ENCODE results near the gene JTB. TPM values are rescaled to one million over a fixed set of nuclear protein-coding genes. Genes with fewer than 3 reads are reported as not detected.

The JTB gene
- total RNA-seq, 1 donor, result 132 TPM

- no peak overlapping the region for H3K4me3 ChIP-seq (ENCODE audit: low read depth, low read length)
- DNase-seq (ENCODE audit: low read depth), result no peak
- TF ChIP-seq, protein P1, sequence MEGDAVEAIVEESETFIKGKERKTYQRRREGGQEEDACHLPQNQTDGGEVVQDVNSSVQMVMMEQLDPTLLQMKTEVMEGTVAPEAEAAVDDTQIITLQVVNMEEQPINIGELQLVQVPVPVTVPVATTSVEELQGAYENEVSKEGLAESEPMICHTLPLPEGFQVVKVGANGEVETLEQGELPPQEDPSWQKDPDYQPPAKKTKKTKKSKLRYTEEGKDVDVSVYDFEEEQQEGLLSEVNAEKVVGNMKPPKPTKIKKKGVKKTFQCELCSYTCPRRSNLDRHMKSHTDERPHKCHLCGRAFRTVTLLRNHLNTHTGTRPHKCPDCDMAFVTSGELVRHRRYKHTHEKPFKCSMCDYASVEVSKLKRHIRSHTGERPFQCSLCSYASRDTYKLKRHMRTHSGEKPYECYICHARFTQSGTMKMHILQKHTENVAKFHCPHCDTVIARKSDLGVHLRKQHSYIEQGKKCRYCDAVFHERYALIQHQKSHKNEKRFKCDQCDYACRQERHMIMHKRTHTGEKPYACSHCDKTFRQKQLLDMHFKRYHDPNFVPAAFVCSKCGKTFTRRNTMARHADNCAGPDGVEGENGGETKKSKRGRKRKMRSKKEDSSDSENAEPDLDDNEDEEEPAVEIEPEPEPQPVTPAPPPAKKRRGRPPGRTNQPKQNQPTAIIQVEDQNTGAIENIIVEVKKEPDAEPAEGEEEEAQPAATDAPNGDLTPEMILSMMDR (IDR thresholded peaks at IDR 0.05; ENCODE audit: insufficient read depth, low read length), result no peak
Observed at GRCh38 chr1:153960206-153960605, 17.3 kb downstream of the JTB start.

DNA sequence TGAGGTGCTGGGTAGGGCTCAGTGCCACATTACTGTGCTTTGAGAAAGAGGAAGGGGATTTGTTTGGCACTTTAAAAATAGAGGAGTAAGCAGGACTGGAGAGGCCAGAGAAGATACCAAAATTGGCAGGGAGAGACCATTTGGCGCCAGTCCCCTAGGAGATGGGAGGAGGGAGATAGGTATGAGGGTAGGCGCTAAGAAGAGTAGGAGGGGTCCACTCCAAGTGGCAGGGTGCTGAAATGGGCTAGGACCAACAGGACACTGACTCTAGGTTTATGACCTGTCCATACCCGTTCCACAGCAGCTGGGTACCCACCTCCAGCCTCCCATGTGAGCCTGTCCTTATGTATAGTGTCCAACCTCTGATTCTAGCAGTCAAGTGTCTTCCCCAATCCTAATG lies 18.0 kb downstream of the JTB start:
- DNase-seq (ENCODE audit: low read depth), result no peak
- TF ChIP-seq, protein P1 (IDR thresholded peaks at IDR 0.05; ENCODE audit: insufficient read depth, low read length), result no peak
- no peak overlapping the region for H3K4me3 ChIP-seq (ENCODE audit: low read depth, low read length)

GRCh38 chr1:153958961-153959260 lies 18.6 kb downstream of the JTB start:
- TF ChIP-seq, protein P1 (IDR thresholded peaks at IDR 0.05; ENCODE audit: insufficient read depth, low read length), result no peak
- DNase-seq (ENCODE audit: low read depth), result no peak
- peak overlapping the region; percentile 37 for H3K4me3 ChIP-seq (ENCODE audit: low read depth, low read length)

- TF ChIP-seq, protein P1 (IDR thresholded peaks at IDR 0.05; ENCODE audit: insufficient read depth, low read length), result no peak
- DNase-seq (ENCODE audit: low read depth), result peak; percentile 98
- H3K4me3 ChIP-seq (ENCODE audit: low read depth, low read length), result peak within 1 kb of the TSS; percentile 95
Observed at GRCh38 chr1:153958111-153958960, 19.1 kb downstream of the JTB start, which contains the start of gene CRTC2. Gene CRTC2, minus strand, starts transcription at chr1:153958612. Its CDS starts 115 bp downstream, at chr1:153958497.

- TF ChIP-seq, protein P1 (IDR thresholded peaks at IDR 0.05; ENCODE audit: insufficient read depth, low read length), result no peak
- H3K4me3 ChIP-seq (ENCODE audit: low read depth, low read length), result peak overlapping the region; percentile 95
- no peak for DNase-seq (ENCODE audit: low read depth)
Observed at GRCh38 chr1:153957744-153958110, 19.7 kb downstream of the JTB start.

DNA sequence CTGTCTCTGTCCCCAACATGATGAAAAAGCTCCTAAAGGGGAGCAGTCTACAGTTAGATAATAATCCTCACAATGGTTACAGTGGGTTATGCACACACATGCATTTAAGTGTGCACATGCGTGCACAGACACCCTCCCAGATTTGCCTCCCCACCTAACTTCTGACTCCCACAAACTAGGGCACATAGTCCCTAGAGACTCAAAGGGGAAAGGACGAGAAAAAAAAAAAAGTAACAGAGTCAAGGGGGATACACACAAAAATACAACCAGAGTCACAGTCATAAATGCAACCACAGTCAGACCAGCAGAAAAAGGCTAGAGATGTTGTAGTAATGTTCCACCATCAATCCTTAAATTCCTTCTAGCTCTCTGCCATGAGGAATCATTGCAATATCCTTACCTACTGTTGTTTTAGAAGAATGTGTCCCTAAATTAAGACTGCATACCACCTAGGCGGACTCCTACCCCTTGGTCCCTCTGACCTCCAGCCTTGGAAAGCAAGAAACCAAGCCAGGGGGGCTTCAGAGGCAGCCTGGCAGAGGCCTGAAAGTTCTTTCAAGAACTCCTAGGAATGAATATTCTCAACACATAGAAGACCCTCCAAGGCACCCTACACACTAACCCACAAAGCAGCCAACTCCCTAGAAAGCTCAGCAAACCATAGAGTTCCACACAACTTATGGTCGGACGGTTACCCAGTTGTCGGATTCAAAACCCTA lies 20.3 kb downstream of the JTB start:
- TF ChIP-seq, protein P1 (IDR thresholded peaks at IDR 0.05; ENCODE audit: insufficient read depth, low read length), result no peak
- DNase-seq (ENCODE audit: low read depth), result no peak
- peak overlapping the region; percentile 95 for H3K4me3 ChIP-seq (ENCODE audit: low read depth, low read length)

Data from fibroblast of the aortic adventitia (primary cell).